Stromal cell of bone marrow (primary cell): Measurements from ENCODE around the gene SDC4.

Experiments used
- DNase-seq: peaks from one replicate; pipeline ENCODE4 v3.0.0-alpha.2; 2012; ENCODE audit warnings: low read depth

The SDC4 gene

GRCh38 chr20:45318948-45319347 is 29.3 kb downstream of the SDC4 start:
- DNase-seq: no peak

- DNase-seq: no peak
These were observed 29.8 kb downstream of the SDC4 start for GRCh38 chr20:45318386-45318939.

- DNase-seq: no peak
These were observed 30.4 kb downstream of the SDC4 start for GRCh38 chr20:45317826-45318225.

- no peak for DNase-seq
These were observed 31.8 kb downstream of the SDC4 start for GRCh38 chr20:45316150-45317080.

- no peak for DNase-seq
These were observed 32.6 kb downstream of the SDC4 start for GRCh38 chr20:45315672-45316071.

GRCh38 chr20:45313943-45314342 is 34.3 kb downstream of the SDC4 start:
- DNase-seq: no peak

- DNase-seq: no peak
These were observed 35.0 kb downstream of the SDC4 start for GRCh38 chr20:45313065-45313695.

- DNase-seq: no peak
These were observed 36.0 kb downstream of the SDC4 start for GRCh38 chr20:45312241-45312640.

GRCh38 chr20:45311589-45312211 is 36.5 kb downstream of the SDC4 start:
- DNase-seq: no peak

- no peak for DNase-seq
These were observed 39.1 kb downstream of the SDC4 start for GRCh38 chr20:45309075-45309474.

- DNase-seq: no peak
These were observed 40.0 kb downstream of the SDC4 start, which contains the start of gene MATN4 for GRCh38 chr20:45308117-45308778. TSS of gene MATN4 (minus strand) at chr20:45308299. CDS start at chr20:45305582, 2,717 bp downstream.

GRCh38 chr20:45307076-45307640 is 41.1 kb downstream of the SDC4 start:
- no peak for DNase-seq

GRCh38 chr20:45306431-45306982 is 41.7 kb downstream of the SDC4 start, which contains the start of gene RBPJL:
TSS of gene RBPJL (plus strand) at chr20:45306840. CDS start at chr20:45306923, 83 bp downstream.
- DNase-seq: no peak

GRCh38 chr20:45305262-45305661 is 43.0 kb downstream of the SDC4 start:
- no peak for DNase-seq

GRCh38 chr20:45304464-45304999 is 43.7 kb downstream of the SDC4 start:
- DNase-seq: no peak

GRCh38 chr20:45303586-45304463 is 44.4 kb downstream of the SDC4 start:
- no peak for DNase-seq

- DNase-seq: no peak
These were observed 46.4 kb downstream of the SDC4 start for GRCh38 chr20:45301824-45302271.

- DNase-seq: no peak
These were observed 47.3 kb downstream of the SDC4 start for GRCh38 chr20:45300961-45301360.

GRCh38 chr20:45299786-45300185 is 48.4 kb downstream of the SDC4 start:
- no peak for DNase-seq
